ENCODE data around the gene PLPPR1.

GRCh38 chr9:101165131-101165530 lies 136.6 kb downstream of the PLPPR1 start:
- TF ChIP-seq CTCF (IDR thresholded peaks at IDR 0.05 in 8 of 11, conservative IDR thresholded peaks at IDR 0.05 in 3 of 11) = no peak
- no peak for TF ChIP-seq POLR2AphosphoS5 (IDR thresholded peaks at IDR 0.05)
